GM18868 (cell line): ENCODE results near the gene PGS1.
"Not testable (repeated sequence)": the region's sequence is repeated elsewhere in the genome, so short reads cannot be mapped to it uniquely, and the experiment has no call there.

Source experiments
- ATAC-seq: cut with Tn5 transposase; IDR thresholded peaks from one replicate; pipeline ENCODE4 v1.9.1; 2021; ENCODE audit warnings: mild to moderate bottlenecking, moderate library complexity; ENCODE audit not compliant: unreplicated experiment

PGS1 gene

DNA sequence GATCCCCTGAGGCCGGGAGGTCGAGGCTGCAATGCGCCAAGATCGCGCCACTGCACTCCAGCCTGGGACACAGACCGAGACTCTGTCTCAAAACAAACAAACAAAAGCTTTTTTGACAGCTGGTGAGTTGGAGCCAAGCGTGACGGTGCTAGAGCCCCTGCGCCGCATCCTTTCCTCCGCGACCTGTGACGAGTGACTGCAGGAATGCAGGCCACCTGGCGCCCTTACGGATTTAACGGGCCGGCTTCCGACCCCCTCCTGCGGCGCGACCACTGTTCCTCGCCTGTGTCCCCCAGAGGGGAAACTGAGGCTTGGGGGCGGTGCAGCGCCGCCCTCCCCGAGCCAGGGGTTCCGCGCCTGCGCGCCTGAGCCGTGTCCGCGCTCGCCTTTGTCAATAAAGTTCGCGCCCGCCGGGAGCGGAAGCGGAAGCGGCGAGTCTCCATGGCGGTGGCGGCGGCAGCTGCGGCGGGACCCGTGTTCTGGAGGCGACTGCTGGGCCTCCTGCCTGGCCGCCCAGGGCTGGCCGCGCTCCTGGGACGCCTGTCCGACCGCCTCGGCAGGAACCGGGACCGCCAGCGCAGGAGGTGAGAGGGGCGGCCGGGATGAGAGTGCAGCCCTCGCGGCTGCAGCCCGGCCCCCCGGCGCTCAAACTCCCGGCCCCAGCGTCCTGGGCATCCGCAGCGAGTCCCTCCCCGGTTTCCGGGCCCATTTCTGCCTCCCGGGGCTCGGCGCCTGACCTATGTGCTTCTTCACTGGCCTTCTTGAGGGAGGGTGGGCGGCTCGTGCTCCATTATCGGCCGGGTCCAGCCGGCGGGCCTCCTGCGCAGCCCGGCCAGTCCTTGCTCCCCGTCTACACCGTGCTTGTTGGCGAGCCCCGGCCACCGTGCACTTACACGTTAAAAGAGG is at the start of gene PGS1:
Gene PGS1, plus strand, starts transcription at position 425 of the 906 bp plus-strand sequence. Its CDS starts 17 bp downstream, at position 442.
- ATAC-seq: no peak

- ATAC-seq: no peak
Observed at GRCh38 chr17:78329263-78330059, 49.0 kb upstream of the PGS1 start.

DNA sequence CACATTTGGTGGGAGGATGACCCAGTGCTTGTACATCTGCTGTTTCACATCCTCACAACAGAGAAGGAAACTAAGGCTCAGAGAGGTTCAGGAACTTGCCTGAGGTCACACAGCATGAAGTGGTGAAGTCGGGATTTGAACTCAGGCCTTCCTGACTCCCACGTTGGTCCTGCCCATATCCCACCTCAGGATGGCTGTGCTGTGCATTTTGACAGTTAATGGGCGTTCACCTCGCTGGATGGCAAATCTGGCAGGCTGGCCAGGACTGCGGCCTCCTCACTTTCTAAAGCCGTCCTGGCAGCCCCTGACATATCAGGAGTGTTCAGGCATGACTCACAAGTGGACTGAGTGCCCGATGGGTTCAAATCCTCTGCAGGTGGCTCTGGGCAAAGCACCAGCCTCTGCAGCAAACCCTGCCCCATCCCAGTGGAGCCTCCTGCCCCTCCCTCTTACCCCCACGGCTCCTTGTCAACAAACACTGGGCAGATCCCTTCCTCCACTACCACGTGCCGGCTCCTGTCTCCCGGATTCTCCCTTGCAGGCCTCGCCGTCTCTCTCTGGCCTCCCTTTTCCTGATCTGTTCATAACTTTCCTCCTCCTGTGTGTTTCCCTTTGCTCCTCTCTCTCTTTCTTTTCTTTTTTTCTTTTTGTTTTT is 47.8 kb upstream of the PGS1 start:
- ATAC-seq: no peak

- not testable (repeated sequence) for ATAC-seq
Observed at GRCh38 chr17:78331355-78331754, 47.1 kb upstream of the PGS1 start.

DNA sequence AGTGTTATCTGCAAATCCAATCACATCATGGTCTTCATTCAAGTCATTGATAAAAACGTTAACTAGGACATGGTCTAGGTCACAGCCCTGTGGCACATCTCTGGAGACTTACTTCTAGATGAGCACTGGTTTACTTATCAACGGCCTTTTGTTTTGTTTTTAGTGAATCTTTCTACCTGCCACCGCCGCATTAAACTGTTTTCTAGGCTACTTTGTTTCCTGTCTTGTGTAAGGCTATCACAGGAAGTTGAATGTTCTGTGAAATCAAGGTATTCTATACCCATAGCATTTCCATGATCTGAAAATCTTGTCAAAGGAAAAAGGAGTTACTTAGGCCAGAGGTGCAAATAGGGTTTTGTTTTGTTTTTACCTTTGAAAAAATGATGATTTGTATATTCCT is 45.5 kb upstream of the PGS1 start:
- ATAC-seq: no peak

GRCh38 chr17:78335209-78335608 is 43.2 kb upstream of the PGS1 start:
- ATAC-seq: no peak

- peak; percentile 65 for ATAC-seq
Observed at GRCh38 chr17:78337244-78338109, 41.0 kb upstream of the PGS1 start.

DNA sequence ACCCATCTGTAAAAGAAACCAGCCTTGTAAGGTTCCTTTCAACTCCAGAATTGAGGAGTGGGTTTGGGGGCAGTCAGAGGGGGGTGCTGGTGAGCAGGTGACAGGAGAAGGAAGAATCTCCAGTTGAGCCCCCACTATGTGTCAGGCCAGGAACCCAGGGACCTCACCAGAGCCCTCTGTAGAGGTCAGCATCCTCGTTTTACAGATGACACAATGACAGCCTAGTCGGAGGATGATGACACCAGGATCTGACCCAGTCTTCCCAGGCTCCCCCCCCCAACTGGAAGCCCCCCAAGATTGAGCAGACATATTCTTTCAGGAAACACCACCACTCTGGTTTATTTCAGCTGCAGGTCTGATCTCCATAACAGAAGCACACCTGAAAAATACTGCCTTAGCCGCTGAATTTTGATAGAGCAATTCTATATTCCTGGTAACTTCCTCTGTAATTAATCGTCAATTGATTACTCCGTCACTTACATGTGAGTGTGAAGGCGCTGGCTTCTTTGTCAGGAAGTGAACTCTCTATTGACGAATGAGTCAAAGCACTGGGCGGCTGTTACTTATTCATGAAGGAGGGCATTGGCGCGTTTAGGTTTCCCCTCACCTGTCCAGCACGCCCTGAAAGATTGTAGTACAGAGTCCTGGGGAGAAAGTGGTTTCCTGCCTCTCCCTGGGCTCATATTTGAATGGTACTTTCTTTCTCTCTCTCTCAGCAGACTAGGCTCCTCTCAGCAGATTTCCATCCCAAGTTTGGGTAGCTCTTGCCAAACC is 39.8 kb upstream of the PGS1 start:
- ATAC-seq: no peak

DNA sequence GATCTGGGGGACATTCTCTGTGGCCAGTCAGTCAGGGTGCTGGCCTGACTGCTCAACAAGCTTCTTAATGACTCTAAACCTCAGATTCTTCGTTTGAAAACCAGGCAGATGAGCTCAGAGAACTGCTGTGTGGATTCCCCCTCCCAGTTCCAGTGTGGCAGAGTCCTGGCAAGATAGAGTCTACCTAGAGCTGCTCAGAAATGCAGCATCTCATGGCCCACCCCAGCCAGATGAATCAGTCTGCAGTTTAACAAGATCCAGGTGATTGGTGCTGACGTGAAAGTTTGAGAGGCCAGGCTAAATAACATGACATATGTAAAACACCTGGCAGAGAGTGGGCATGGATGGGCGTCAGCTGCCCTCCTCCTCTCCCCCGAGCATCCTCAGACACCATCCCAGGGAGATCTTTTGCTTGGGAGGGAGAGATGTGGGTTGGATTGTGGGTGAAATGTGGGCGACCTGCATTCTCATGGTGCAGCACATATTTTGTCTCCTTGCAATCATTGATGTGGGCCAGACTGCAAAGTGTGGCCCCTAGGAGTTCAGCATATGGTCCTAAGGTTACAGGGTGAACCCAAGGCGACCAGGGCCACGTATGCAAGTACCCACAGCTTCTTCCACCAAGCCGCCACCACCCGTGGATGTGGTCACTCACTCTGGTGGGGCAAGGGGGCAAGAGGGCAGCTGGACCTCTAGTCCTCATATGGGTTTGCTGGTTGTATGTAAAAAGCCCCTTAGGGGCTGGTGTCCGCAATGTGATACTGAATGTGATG is 38.1 kb upstream of the PGS1 start:
- ATAC-seq: no peak

DNA sequence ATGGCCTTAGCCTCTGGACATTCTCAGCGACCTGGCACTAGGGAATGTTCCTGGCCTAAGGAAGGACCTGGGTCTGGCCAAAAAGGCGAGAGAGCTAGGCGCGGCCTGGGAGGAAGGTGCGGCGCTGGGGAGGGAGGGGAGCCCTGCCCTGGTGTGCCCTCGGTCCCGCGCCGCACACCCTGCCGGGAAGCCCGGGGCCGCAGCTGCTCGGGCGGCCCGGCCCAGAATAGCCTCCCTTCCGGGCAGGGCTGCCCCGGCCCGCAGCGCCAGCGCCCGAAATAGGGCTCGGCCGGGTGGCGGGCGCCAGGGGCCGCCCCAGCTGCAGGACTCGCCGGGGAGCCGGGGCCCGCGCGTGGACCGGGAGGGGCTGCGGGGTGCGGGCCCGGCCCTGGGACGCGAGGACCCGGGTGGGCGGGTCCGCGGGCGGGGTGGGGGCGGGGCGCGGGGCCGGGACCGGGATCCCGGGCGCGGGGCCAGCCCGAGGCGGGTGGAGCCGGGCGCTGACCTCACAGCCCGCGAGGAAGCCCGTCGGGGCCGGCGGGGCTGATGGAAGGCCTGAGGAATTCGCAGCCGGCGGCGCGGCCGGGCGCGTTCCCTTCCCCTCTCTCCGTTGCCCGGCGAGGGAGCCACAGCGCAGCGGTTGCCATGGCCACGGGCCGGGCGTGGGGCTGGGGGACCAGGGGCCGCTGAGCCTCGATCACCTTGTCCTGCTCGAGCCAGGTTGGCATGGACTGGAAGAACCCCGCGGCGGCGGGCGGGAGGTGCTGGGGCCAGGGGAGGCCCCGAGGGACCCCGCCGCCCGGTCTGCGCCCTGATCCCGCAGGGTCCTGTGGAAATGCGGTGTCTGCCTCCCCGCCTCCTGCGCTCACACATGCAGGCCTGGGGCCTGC is 36.6 kb upstream of the PGS1 start:
- no peak for ATAC-seq

DNA sequence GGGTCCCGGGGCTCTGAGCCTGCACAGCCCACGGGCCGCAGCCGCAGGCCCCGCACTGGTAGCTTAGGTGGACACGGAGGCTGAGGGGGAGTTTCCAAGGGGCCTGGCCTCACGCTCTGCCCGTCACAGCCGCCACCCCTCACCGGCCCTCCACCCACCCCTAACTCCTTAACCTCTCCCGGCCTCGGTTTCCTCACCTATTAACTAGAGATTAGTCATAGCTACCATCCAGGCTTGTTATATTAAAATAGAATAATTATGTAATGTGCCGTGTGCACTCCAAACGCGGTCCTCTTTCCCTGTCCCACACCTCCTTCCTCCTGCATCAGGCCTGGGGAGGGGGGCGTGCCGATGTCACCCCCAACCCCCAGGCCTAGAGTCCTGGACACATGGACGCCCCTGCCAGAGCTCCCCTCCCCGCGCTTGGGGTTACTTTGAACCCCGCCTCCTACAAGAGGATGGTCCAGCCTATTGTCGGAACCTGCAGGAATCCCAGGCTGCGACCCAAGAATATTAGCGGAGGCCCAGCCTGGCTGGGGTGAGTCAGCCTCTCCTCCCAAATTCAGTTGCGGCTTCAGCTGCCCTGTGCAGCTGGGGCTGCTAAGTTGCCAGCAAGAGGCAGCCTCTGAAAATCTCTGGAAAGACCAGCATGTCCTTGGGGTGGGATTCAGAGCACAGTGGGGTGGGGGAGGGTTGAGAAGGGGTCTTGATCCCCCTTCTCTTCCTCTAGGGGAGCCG is 35.8 kb upstream of the PGS1 start:
- no peak for ATAC-seq

DNA sequence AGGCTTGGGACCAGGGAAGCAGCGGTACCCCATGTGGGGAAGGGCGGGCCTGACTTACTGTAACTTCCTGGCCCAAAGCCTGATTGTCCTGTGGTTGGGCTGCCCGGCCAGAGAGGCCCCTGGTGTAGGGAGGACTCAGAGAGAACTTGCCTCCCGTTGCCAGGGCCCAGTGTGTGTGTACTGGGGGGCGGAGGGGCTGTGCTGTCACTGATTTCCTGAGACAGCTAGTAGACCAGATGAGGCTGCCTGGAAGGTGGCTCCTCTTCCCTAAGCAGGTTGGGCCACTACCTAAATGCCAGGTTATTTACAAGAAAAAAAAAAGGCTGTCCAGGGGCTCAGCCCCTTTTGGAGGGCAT is 35.3 kb upstream of the PGS1 start:
- ATAC-seq: no peak

DNA sequence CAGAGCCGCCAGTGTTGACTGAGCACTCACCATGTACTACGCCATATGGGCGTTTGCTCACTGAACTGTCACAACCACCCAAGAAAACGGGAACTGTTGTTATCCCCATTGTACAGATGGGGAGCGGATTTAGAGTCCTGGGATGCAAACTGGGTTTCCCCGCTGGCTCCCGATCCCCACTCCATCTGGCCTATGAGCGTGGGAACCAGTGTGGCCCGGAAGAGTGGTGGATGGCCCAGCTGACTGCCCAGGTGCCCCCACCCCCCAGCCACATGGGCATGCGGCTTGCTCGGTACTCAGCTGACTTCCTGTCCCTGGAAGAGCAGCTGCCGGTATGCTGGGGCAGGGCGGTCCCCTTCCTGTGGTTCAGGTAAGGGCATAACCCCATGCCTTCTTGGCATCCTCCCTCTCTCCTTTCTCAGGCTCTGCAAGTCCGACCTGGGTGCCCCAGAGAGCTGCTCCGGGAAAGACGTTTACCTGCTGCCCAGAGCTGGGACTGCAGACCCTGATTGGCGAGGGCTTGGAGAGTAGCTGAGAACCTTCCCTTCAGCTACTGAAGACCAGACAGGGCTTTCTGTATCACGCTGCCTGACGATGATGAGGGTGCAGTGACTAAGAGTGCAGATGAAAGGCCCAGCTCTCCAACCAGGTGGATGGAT is 34.8 kb upstream of the PGS1 start:
- no peak for ATAC-seq

DNA sequence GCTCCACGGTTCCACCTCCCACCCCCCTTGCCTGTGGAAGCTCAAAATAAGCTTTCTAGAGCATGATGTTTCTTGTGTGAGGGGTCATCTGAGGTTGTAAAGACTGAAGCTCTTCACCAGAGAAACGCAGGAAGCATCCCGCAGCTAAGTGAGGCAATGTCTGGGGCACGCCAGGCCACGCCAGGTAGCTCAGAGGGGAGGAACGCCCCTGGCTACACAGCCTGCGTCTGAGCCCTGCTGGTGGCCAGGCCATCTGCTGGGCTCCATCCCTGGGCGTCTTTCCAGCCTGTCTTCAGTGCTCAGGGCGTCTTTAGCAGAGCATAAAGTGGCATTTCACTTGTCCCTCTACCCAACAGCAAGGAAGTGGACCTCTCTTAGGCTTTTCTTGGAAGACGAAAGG is 33.8 kb upstream of the PGS1 start:
- ATAC-seq: no peak

GRCh38 chr17:78345172-78345571 is 33.3 kb upstream of the PGS1 start:
- no peak for ATAC-seq

GRCh38 chr17:78345791-78346494 is 32.5 kb upstream of the PGS1 start:
- no peak for ATAC-seq
